ENCODE measurements around the gene BPTF.
A peak's percentile ranks its signal among the peaks of the same experiment; 100 is the strongest.
"Not testable (repeated sequence)": the region's sequence is repeated elsewhere in the genome, so short reads cannot be mapped to it uniquely, and the experiment has no call there.

BPTF gene

GRCh38 chr17:67884741-67885140, 59.4 kb downstream of the BPTF start:
- DNase-seq: no peak

DNA sequence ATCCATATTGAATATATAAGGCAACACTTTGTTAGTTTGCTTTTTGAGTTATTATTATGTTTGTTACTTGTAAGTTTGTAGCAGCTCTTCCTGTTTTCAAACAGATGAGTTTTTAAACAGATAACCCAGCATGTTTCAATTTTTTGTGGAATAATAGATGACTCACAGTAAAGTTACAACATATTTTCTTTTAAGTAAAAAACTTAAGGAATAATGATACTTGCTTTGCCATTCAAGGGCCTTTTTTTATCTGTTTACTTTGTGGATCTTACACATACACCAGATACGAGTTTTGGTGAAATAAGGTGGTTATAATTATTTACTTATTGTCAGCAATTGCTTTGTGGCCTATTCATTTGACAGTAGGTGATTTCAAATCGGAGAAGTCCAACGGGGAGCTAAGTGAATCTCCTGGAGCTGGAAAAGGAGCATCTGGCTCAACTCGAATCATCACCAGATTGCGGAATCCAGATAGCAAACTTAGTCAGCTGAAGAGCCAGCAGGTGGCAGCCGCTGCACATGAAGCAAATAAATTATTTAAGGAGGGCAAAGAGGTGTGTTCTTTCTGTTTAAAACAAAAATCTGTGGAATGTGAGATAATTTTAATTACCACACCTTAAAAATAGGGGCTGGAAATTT, 66.3 kb downstream of the BPTF start:
- DNase-seq: no peak

DNA sequence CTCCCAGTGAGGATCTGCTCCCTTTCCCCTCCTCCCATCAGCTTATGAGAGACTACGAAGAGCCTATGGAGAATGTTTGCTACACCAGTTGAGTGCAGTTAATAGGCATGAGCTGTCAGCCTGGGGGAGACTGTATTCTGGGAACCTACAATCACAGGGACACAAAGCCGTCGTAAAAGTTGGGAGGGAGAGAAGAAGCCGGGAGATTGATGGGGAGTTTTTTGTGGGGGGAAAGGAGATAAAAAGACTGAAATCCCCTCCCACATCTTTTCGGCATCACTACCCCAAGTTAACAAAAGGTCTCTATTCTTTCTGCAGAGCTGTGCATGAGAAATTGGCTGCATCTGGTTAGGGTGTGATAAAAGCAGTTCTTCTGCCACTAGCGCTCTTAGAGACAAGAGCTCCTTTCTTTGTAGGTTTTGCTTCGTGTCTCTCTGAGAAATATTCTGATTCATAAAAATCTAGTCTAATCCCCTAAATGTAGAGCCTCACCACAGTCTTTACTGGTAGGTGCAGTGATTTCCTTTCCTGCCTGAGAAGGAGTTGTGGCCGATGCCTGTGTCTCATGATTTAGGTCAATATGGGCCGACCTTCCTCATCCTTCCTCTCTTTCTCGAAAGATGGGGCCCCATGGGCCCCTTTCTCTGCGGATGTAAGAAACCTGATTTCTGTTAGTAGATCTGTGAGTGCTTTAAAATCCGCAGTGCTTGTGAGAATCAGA, 77.4 kb downstream of the BPTF start:
- DNase-seq: no peak

GRCh38 chr17:67905298-67905697, 80.0 kb downstream of the BPTF start:
- DNase-seq: not testable (repeated sequence)

DNA sequence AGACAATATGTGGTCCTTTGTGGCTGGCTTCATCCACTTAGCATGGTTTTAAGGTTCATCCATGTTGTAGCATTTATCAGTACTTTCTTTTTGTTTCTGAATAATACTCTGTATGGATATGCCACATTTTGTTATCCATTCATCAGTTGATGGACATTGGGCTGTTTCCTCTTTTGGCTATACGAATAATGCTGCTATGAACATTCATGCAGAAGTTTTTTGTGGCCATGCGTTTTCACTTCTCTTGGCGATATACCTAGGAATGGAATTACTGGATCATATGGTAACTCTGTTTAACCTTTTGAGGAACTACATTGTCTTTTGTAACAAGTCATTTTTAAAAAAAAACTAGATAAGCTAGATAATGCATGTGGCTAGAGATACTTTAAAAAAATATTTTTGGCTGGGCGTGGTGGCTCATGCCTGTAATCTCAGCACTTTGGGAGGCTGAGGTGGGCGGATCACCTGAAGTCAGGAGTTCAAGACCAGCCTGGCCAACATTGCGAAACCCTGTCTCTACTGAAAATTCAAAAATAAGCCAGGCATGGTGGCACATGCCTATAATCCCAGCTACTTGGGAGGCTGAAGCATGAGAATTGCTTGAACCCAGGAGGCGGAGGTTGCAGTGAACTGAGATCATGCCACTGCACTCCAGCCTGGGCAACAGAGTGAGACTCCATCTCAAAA, 85.0 kb downstream of the BPTF start:
- DNase-seq: not testable (repeated sequence)

GRCh38 chr17:67911059-67911782, 85.9 kb downstream of the BPTF start:
- no peak for DNase-seq

- DNase-seq: no peak
These were observed 86.8 kb downstream of the BPTF start for GRCh38 chr17:67912088-67912487.

GRCh38 chr17:67912656-67913055, 87.4 kb downstream of the BPTF start:
- DNase-seq: no peak

DNA sequence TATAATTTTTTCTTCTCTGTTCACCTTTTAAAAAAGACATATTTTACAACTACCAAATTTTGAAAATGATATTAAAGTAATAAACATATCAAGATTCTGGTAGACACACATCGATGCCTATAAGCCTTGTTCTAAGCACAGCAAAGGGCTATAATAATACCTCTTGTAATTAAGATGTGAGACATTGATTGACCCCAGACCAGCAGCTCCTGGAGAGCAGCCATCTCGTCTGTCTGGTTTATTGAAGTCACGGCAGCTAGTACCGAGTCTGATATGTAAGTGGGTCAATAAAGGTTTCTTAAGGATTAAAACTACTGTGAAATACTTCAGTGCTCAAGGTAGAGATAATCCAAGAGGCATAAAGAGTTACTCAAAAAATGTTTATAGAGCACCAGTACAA, 94.9 kb downstream of the BPTF start:
- DNase-seq: no peak

- no peak for DNase-seq
These were observed 97.2 kb downstream of the BPTF start for GRCh38 chr17:67922503-67922902.

DNA sequence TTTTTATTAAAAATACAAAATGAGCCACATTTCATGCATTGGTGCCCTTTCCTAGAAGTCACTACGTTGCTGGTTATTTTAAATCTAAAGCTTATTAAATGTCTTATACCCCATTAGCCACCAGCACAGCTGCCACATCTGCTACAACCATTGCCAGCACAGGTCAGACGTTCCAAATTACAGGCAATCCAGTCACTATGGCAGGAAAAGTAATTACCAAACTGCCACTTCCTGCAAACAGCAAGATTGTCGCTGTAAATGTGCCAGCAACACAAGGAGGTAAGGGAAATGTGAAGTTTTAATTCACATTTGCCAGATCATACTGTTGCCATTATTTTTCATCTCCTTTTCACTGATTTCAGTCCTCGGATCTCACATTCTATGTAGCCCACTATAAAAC, 103.5 kb downstream of the BPTF start:
- DNase-seq: not testable (repeated sequence)

DNA sequence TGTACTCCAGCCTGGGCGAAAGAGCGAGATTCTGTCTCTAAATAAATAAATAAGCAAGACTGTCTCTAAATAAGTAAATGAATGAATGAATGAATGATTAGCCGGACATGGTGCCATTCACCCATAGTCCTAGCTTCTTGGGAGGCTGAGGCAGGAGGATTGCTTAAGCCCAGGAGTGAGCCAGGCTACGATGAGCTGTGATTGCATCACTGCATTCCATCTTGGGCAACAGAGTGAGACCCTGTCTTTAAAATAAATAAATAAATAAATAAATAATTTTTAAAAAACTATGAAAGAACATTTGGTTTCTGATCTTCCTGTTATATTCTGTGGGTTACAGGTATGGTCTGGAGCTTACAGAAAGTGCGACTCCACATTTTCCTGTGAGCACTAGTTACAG, 105.9 kb downstream of the BPTF start:
- no peak for DNase-seq

GRCh38 chr17:67942810-67943209, 117.5 kb downstream of the BPTF start:
- no peak for DNase-seq

- no peak for DNase-seq
These were observed 118.7 kb downstream of the BPTF start for GRCh38 chr17:67944035-67944434.

DNA sequence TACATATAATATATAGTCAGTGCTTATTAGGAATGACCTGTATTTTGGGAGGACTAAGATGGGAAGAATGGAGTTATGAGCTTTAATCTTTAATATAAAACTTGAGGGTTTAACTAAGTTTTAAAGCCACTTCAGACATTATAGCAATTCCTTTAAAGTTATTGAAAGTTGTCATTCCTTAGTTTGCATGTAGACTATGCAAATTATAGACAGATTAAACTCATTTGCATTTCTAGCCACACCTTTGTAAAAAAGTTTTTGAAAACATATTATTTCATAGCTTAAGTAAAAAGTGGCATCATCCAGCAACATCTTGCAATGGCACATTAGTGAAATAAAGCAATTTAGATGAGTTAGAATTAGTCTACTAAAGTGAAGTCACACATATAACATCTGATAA, 121.2 kb downstream of the BPTF start:
- DNase-seq: no peak

GRCh38 chr17:67947325-67947813, 122.1 kb downstream of the BPTF start:
- DNase-seq: no peak

DNA sequence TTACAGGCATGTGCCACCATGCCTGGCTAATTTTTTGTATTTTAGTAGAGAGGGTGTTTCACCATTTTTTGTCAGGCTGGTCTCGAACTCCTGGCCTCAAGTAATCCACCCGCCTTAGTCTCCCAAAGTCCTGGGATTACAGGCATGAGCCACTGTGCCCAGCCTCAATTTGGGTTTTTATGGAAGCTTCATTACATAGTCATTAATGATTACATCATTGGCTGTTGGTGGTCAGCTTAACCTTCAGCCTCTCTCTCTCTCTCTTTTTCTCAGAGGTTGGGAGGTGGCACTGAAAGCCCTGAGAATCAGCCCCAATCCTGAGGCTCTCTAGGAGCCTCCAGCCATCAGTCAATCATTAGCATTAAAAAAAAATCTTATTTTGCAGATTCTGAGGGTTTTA, 125.6 kb downstream of the BPTF start:
- no peak for DNase-seq

DNA sequence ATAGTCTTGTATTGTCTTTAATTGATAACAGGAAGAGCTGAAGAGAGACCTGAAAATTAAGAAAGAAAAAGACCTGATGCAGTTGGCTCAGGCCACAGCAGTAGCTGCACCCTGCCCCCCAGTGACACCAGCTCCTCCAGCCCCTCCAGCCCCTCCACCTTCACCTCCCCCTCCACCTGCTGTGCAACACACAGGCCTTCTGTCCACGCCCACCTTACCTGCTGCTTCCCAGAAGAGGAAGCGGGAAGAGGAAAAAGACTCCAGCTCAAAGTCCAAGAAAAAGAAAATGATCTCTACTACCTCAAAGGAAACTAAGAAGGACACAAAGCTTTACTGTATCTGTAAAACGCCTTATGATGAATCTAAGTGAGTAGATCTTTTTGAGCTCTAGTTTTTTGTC, 134.2 kb downstream of the BPTF start:
- DNase-seq: no peak

DNA sequence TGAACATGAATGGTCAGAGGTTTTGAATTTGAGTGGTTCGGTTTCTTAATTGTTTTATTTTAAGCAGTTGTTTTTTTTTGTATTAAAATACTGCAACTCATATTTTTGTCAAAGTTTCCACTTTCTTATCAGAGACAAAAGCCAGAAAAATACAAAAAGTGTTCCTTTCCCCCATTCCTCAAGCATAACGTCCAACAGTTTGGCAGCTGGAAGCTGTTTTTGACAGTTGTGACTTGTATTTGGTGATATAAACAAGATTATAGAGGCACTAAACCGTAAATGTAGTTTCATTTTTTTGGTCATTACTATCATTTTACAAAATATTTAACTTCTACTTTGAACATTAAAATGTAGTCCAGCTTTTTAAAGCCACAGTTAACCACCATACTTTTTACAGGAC, 135.0 kb downstream of the BPTF start:
- DNase-seq: not testable (repeated sequence)

DNA sequence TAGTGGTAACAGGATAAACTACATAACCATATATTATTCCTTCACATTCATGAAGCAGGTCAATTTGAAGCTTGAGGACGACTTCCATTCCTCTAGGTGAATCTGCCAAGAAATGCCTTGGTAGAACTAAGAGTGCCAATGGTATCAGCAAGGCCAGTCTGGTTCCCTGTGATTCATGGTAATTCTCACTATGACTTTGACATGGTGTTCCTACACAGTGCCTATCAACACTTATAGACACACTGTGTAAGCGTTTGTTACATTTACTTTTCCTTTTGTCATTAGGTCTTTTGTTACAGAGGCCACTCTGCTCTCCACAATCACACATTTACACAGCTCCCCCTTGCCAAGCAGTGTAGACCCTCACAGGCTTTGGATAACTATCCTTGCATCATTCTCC, 136.9 kb downstream of the BPTF start:
- not testable (repeated sequence) for DNase-seq

DNA sequence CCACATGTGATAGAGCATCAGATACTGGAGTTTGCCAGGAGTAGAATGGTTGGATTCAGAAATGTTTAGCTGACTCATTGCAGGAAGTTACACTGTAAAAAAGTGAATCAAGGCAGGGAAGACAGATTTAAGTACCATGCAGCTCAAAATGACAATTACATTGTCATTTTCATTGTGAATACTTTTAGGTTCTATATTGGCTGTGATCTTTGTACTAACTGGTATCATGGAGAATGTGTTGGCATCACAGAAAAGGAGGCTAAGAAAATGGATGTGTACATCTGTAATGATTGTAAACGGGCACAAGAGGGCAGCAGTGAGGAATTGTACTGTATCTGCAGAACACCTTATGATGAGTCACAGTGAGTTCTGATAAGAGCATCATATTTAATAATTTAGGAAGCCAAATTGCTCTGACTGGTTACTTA, 137.9 kb downstream of the BPTF start:
- peak; percentile 60 to 66 for DNase-seq

- no peak for DNase-seq
These were observed 145.5 kb downstream of the BPTF start for GRCh38 chr17:67970783-67971182.

- no peak for DNase-seq
These were observed 148.9 kb downstream of the BPTF start for GRCh38 chr17:67974185-67974584.

Data from stimulated activated CD4-positive, alpha-beta T cell treated with anti-CD3 and anti-CD28 coated beads, Interleukin-4, amount 100 ng/mL, for 4 hours (primary cell).